GM18526 (cell line): ENCODE results near the gene PDLIM7.
A peak's percentile ranks its signal among the peaks of the same experiment; 100 is the strongest.

Source experiments
- POLR2A ChIP-seq: IDR thresholded peaks from 3 replicates; pipeline ENCODE4 v1.6.1; 2011; ENCODE audit not compliant: insufficient read length; ENCODE audit errors: extremely low read depth

Gene PDLIM7

DNA sequence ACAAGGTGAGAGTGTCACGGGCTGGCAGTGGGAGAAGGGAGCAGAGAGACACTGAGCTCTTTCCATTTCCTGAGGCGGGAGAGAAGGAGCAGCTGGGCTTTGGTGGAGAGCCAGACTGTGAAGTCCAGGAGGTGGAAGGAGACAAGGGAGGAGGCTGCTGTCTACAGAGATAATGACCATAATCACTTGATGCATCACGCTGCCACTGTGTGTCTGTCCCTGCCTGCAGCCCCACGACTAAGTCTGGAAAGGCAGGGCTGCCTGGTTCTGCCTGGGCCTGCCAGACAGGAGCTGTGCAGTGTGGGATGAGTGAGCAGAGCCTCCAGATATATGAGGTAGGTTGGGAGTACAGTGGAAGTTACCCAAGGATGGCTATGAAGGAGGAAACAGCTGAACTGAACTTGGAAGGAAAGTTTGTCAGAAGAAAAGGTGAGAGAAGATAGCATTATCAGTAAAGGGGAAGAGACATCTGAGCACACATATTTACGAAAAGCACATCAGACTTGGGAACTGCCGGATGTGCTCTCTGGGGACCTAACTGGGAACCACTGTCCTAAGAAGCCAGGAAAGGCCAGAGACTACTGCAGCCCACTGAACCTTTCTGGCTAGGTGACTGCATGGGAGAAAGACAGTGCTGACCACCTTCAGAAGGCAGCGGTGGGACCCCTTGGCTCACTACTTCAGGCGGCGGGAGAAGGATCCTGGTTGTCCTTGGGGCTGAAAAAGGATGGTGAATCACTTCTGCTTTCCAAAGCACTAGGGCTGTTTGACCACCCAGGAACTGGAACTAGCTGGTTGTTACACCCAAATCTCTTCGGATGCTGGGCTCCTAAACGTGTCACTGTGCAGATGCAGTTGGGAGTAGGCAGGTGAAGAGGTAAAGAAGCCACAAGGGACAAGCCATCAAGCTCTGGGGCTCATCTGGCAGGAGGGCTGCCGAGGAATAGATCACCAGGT lies 32.1 kb upstream of the PDLIM7 start:
- TF ChIP-seq POLR2A = no peak

DNA sequence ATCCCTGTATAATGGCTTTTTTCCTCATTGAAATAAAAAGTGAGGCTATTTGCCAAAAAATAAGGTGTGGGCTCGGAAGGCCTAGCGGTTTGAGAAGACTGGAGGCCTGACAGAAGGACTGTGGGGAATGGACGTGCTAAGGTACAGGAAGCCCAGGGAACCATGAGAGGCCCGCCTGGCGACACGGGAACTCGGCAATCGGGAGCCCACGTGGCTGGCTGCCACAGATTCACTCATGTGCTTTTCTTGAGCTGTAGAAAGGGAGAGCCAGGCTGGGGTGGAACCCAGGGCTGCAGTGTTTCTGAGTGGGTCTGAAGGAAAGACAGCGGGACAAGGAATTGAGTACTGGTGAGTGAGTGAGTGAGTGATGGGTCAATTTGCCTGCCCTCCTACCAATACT lies 31.2 kb upstream of the PDLIM7 start:
- TF ChIP-seq POLR2A = no peak

DNA sequence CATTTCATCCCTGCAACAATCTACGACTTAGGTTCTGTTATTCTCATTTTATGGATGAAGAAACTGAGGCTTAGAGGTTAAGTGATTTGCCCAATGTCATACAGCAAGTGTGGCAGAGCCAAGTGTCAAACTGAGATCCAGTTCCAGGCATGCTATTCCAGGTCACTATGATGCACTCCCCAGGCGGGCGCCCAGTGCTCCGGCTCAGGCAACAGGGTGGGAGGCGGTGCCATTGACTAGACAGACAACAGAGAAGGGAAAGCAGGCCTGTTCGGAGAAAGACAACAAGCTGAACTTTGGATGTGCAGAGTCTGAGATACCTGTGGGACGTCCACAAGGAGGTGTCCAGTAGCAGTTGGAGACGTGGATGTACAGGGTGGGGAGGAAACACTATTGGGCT lies 30.2 kb upstream of the PDLIM7 start:
- TF ChIP-seq POLR2A = no peak

GRCh38 chr5:177526791-177527190 lies 29.4 kb upstream of the PDLIM7 start:
- TF ChIP-seq POLR2A = no peak

- TF ChIP-seq POLR2A = no peak
Measured at GRCh38 chr5:177526191-177526590, 28.8 kb upstream of the PDLIM7 start.

DNA sequence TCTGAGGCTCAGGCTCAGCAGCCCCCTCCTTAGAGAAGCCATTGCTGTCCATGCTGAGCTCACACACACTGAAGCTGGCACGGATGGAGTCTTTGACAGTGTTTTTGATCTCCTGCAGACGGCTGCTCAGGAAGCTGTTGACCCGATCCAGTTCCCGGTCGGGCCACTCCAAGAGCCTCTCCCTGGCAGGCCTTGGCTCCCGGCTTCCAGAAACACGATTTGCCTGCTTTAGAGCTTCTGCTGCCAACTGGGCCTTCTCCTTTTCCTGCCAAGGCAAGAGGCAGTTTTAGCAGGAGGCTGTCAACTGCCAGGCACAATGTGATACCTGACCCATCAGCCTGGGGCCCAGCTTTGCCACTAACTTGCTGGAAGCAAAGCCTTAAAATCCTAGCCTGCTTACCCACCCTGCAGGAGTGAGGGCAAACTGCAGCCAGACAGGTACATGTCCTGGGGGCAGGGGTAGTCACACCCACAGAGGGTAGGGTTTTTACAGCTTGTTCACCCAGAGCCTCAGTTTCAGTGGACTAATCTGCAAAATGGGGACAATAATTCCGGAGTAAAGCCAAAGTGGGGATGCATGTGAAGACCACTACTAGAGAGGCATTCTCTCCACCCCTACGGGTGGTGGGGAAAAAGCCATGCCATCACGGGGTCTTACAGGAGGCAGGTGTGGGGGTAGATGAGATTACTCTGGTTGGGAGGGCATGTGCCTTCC lies 27.7 kb upstream of the PDLIM7 start:
- no peak for TF ChIP-seq POLR2A

- no peak for TF ChIP-seq POLR2A
Measured at GRCh38 chr5:177524539-177524900, 27.1 kb upstream of the PDLIM7 start.

DNA sequence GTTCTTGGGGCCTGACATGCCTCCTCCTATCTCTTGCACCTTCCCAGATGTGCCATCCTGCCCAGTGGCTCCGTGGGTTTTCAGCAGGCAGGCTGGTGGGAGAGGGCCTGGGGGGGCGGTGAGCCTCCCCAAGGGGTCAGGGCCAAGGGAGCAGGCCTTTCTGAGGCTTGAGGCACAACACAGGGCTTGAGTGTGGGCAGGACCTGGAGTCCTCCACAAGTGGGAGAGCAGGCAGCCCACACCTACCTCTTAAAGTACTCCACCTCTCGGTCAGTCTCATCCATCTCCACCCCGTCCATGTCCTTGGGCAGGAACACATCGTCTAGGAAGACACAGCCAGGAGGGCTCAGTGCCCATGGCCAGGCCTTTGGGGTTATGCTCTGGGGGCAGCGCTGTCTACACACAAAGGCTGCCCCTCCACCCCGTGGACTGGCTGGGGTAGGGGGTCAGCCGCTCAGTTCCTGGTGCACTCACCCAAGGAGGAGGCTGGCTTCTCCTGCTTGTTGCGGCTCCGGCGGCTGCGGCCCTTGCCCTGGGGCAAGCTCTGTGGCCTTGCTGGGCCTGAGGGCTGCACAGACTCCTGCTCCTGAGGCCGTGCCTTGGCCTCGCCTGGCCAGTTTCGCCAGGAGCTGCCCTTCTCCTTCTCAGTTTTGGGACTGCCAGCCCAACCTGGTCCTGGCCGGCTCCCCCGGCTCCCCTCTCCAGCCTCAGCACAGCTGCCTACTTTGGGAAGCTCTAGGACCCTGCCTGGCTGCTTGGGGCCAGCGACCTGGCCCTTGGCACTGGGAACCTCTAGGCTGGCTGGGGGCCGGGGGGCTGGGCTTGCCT lies 26.5 kb upstream of the PDLIM7 start:
- no peak for TF ChIP-seq POLR2A

DNA sequence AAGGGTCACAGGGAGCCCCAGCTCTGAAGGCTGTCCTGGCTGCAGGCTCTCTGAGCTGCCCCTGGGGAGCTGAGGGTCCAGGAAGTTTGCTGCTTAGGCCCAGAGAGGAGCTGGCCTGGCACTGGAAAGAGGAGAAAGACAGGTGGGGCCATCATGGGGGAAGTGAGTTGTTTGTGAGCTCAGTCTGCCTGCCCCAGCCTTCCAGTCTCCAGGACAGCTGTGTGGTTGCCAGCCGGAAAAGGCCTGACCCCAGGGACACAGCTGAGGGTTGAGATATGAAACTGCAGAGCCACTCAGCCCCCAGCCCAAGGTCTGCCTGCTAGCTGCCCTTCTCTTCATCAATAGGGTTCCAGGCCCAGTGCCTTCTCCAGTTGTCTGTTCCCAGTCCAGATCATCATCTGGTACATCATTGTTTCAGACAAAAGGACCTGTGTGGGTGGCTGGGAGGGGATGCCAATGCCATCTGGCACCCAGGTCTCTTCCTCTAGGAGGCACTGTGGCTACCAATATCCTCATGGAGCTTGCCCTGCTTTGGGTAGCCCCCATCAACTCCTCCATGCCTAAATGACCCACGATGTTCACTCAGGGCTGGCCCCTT lies 23.6 kb upstream of the PDLIM7 start:
- no peak for TF ChIP-seq POLR2A

DNA sequence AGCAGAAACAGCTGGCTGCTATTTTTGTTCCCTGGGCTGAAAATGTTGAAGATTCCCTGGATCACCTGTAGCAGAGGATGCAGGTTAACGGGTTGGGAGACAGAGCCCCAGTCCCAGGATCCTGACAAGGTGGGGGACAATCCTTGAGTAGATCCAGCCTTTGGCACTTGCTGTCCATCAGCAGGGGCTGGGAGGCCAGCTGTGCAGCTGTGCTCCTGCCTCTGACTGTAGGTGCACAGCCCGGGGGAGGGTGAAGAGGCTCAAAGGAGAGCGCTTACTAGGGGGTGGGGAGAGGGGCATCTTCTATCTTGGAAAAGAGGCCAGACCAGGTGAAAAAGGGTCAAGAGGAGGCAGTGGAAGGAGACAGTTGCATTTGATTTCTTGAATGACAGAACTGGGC lies 22.9 kb upstream of the PDLIM7 start:
- TF ChIP-seq POLR2A = no peak

GRCh38 chr5:177519463-177520235 lies 22.2 kb upstream of the PDLIM7 start:
- TF ChIP-seq POLR2A = no peak

- peak; percentile 83 for TF ChIP-seq POLR2A
Measured at GRCh38 chr5:177516601-177517568, 19.5 kb upstream of the PDLIM7 start, which contains the start of gene DDX41. Gene DDX41, minus strand, starts transcription at chr5:177516961. Its CDS starts 16 bp downstream, at chr5:177516945.

GRCh38 chr5:177515580-177515979 lies 18.2 kb upstream of the PDLIM7 start:
- no peak for TF ChIP-seq POLR2A

DNA sequence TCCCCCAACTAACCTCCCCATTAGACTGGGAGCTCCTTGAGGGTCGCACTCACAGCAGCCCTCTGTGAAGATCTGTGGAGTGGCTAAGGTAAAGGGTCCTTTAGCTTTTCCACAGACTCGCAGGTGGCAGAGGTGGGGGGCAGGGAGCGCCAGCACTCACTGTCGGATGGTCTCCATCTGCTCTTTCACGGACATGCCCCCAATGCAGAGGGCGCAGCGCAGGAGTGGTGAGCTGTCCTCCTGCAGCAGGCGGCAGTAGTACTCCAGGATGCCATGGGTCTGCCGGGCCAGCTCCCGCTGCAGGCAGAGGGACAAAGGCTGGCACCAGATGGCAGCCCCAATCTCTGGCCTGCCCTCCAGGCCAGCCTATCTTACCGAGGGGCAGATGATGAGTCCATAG lies 17.1 kb upstream of the PDLIM7 start:
- no peak for TF ChIP-seq POLR2A

GRCh38 chr5:177513500-177513899 lies 16.1 kb upstream of the PDLIM7 start:
- no peak for TF ChIP-seq POLR2A
